ENCODE results near the gene LIMA1. TPM values are rescaled to one million over a fixed set of nuclear protein-coding genes. Genes with fewer than 3 reads are reported as not detected.

Gene LIMA1
- total RNA-seq, 2 experiments from 2014 or later: 6.2 to 20.4 TPM

- intact Hi-C loops (cut with micrococcal nuclease; ENCODE audit: unreplicated experiment): no loop called here
- peaks cover 63% of the 10 kb centered on the region for H3K36me3 ChIP-seq (ENCODE audit: insufficient read depth, low read length)
Measured at GRCh38 chr12:50198829-50199228, 84.5 kb downstream of the LIMA1 start.

GRCh38 chr12:50197297-50197727, 86.0 kb downstream of the LIMA1 start:
- POLR2A ChIA-PET: no interaction called here
- no TSS peak for BruUV-seq (replicated peaks)
- Histone ChIP-seq H3K79me2 (ENCODE audit: insufficient read depth, low read depth, low read length) (no peaks in the 10 kb centered on the region), H3K27ac (ENCODE audit: low read depth, low read length, poor library complexity, severe bottlenecking) (no peak overlapping the region), H4K20me1 (ENCODE audit: insufficient read depth, low read length) (no peaks in the 10 kb centered on the region), H3K4me2 (ENCODE audit: low read length) (no peak overlapping the region), H3K9me3 (ENCODE audit: low read length) (no peaks in the 10 kb centered on the region), H3K9me2 (ENCODE audit: insufficient read depth, low read length) (no peaks in the 10 kb centered on the region), H3K4me3 (ENCODE audit: low read depth, low read length, poor library complexity, severe bottlenecking) (no peak overlapping the region), H3K4me1 (ENCODE audit: insufficient read depth, low read length, poor library complexity, severe bottlenecking) (no peaks in the 10 kb centered on the region), H3K36me3 (ENCODE audit: insufficient read depth, low read length) (peaks cover 59% of the 10 kb centered on the region), H2AFZ (ENCODE audit: low read length) (no peak overlapping the region)
- CTCF ChIA-PET (ENCODE audit: unreplicated experiment): no interaction called here
- intact Hi-C loops (cut with micrococcal nuclease; ENCODE audit: unreplicated experiment): no loop called here
- no peak for DNase-seq (ENCODE audit: low spot score)
- TF ChIP-seq EZH2phosphoT487 (IDR thresholded peaks at IDR 0.05; ENCODE audit: borderline replicate concordance, low read depth, low read length) (no peak), CTCF (conservative IDR thresholded peaks at IDR 0.05; ENCODE audit: low read length) (no peak)

More at GRCh38 chr12:50198829-50199228, 84.5 kb downstream of the LIMA1 start:
- Histone ChIP-seq H2AFZ (ENCODE audit: low read length) (no peak overlapping the region), H4K20me1 (ENCODE audit: insufficient read depth, low read length) (no peaks in the 10 kb centered on the region), H3K9me3 (ENCODE audit: low read length) (no peaks in the 10 kb centered on the region), H3K4me3 (ENCODE audit: low read depth, low read length, poor library complexity, severe bottlenecking) (no peak overlapping the region), H3K27ac (ENCODE audit: low read depth, low read length, poor library complexity, severe bottlenecking) (no peak overlapping the region), H3K9me2 (ENCODE audit: insufficient read depth, low read length) (no peaks in the 10 kb centered on the region), H3K4me2 (ENCODE audit: low read length) (no peak overlapping the region), H3K4me1 (ENCODE audit: insufficient read depth, low read length, poor library complexity, severe bottlenecking) (no peaks in the 10 kb centered on the region), H3K79me2 (ENCODE audit: insufficient read depth, low read depth, low read length) (no peaks in the 10 kb centered on the region)
- ChIA-PET CTCF (ENCODE audit: unreplicated experiment) (no interaction called here), POLR2A (interaction anchor here (0.6 to 1.7 kb wide), 3 partner anchors 18 to 1823 kb away, joined by 3 to 4 read pairs (median 4); no protein-coding TSS in a partner anchor)
- no peak for DNase-seq (ENCODE audit: low spot score)
- no TSS peak for BruUV-seq (replicated peaks)
- TF ChIP-seq CTCF (conservative IDR thresholded peaks at IDR 0.05; ENCODE audit: low read length) (no peak), EZH2phosphoT487 (IDR thresholded peaks at IDR 0.05; ENCODE audit: borderline replicate concordance, low read depth, low read length) (no peak)

GRCh38 chr12:50196537-50196936, 86.8 kb downstream of the LIMA1 start:
- BruUV-seq (replicated peaks): no TSS peak
- no peaks in the 10 kb centered on the region for H3K4me1 ChIP-seq (ENCODE audit: insufficient read depth, low read length, poor library complexity, severe bottlenecking)
- no peak overlapping the region for H3K4me2 ChIP-seq (ENCODE audit: low read length)
- intact Hi-C loops (cut with micrococcal nuclease; ENCODE audit: unreplicated experiment): no loop called here
- no peaks in the 10 kb centered on the region for H4K20me1 ChIP-seq (ENCODE audit: insufficient read depth, low read length)
- no peak for DNase-seq (ENCODE audit: low spot score)
- no peak overlapping the region for H3K4me3 ChIP-seq (ENCODE audit: low read depth, low read length, poor library complexity, severe bottlenecking)
- no peak overlapping the region for H2AFZ ChIP-seq (ENCODE audit: low read length)
- H3K79me2 ChIP-seq (ENCODE audit: insufficient read depth, low read depth, low read length): no peaks in the 10 kb centered on the region
- no peaks in the 10 kb centered on the region for H3K9me3 ChIP-seq (ENCODE audit: low read length)
- H3K27ac ChIP-seq (ENCODE audit: low read depth, low read length, poor library complexity, severe bottlenecking): no peak overlapping the region
- H3K9me2 ChIP-seq (ENCODE audit: insufficient read depth, low read length): no peaks in the 10 kb centered on the region
- ChIA-PET CTCF (ENCODE audit: unreplicated experiment) (no interaction called here), POLR2A (interaction anchor here (0.8 kb wide), 1 partner anchor 16 kb away, joined by 3 read pairs; no protein-coding TSS in a partner anchor)
- peaks cover 56% of the 10 kb centered on the region for H3K36me3 ChIP-seq (ENCODE audit: insufficient read depth, low read length)
- TF ChIP-seq CTCF (conservative IDR thresholded peaks at IDR 0.05; ENCODE audit: low read length): no peak
- TF ChIP-seq EZH2phosphoT487 (IDR thresholded peaks at IDR 0.05; ENCODE audit: borderline replicate concordance, low read depth, low read length): no peak
